ENCODE data around the gene EFNA4.

Gene EFNA4

GRCh38 chr1:155032886-155033285 is 30.7 kb upstream of the EFNA4 start (continued):
- TF ChIP-seq ZIC2 (tag by site-specific recombination; IDR thresholded peaks at IDR 0.05) (no peak), PRDM4 (tag by site-specific recombination; IDR thresholded peaks at IDR 0.05) (no peak), ZNF830 (tag by site-specific recombination; IDR thresholded peaks at IDR 0.05; ENCODE audit: low read depth) (no peak), GLI4 (tag by site-specific recombination; IDR thresholded peaks at IDR 0.05) (no peak)

- H3K27ac ChIP-seq (ENCODE audit: extremely low read depth, low read depth, low read length) = no peak within 1 kb of the TSS
- H3K36me3 ChIP-seq (ENCODE audit: control insufficient read depth in 2 of 2, insufficient read depth in 1 of 2, low read length in 2 of 2) = no peaks in the 10 kb centered on the region
- H3K9me3 ChIP-seq (ENCODE audit: control insufficient read depth, insufficient read depth, low read depth, low read length) = no peaks in the 10 kb centered on the region
- ChIA-PET POLR2A (interaction anchor here (0.8 kb wide), 1 partner anchor 11 kb away, joined by 3 read pairs; no protein-coding TSS in a partner anchor), CTCF (interaction anchor here (1.5 to 3.0 kb wide), 2 partner anchors 11 to 16 kb away, joined by 8 to 19 read pairs; no protein-coding TSS in a partner anchor)
- H3K4me3 ChIP-seq (ENCODE audit: low read depth, low read length) = no peak within 1 kb of the TSS
- H3K4me1 ChIP-seq (ENCODE audit: control insufficient read depth, insufficient read depth, low read length) = no peaks in the 10 kb centered on the region
- TF ChIP-seq ZNF26 (tag by site-specific recombination; IDR thresholded peaks at IDR 0.05) (no peak), ZNF350 (tag by site-specific recombination; IDR thresholded peaks at IDR 0.05) (no peak), ZNF473 (tag by site-specific recombination; IDR thresholded peaks at IDR 0.05) (no peak), ZNF610 (tag by site-specific recombination; IDR thresholded peaks at IDR 0.05; ENCODE audit: borderline replicate concordance) (no peak), YY2 (tag by site-specific recombination; IDR thresholded peaks at IDR 0.05) (no peak), ZNF311 (tag by site-specific recombination; IDR thresholded peaks at IDR 0.05; ENCODE audit: borderline replicate concordance) (no peak), ZSCAN5A (tag by site-specific recombination; IDR thresholded peaks at IDR 0.05) (no peak), HOXD13 (CRISPR knock-in tag; IDR thresholded peaks at IDR 0.05; ENCODE audit: borderline replicate concordance) (no peak), ZNF701 (tag by site-specific recombination; IDR thresholded peaks at IDR 0.05) (no peak), MZF1 (tag by site-specific recombination; IDR thresholded peaks at IDR 0.05; ENCODE audit: borderline replicate concordance) (no peak), ZNF660 (tag by site-specific recombination; IDR thresholded peaks at IDR 0.05) (no peak), ZNF114 (tag by site-specific recombination; IDR thresholded peaks at IDR 0.05) (no peak)
Observed at GRCh38 chr1:155033524-155033923, 30.0 kb upstream of the EFNA4 start, which contains the start of the genes DCST1 and DCST2. Gene DCST1, plus strand, starts transcription at chr1:155033824. Its CDS starts 213 bp downstream, at chr1:155034037. Gene DCST2, minus strand, starts transcription at chr1:155033781. Its CDS starts 80 bp downstream, at chr1:155033701.

- H3K4me3 ChIP-seq (ENCODE audit: low read depth, low read length) = no peak overlapping the region
- H3K27ac ChIP-seq (ENCODE audit: extremely low read depth, low read depth, low read length) = no peak overlapping the region
- CTCF ChIA-PET = interaction anchor here (1.2 to 3.0 kb wide), 3 partner anchors 10 to 57 kb away, joined by 5 to 19 read pairs (median 8); no protein-coding TSS in a partner anchor
- no peaks in the 10 kb centered on the region for H3K36me3 ChIP-seq (ENCODE audit: control insufficient read depth in 2 of 2, insufficient read depth in 1 of 2, low read length in 2 of 2)
- H3K9me3 ChIP-seq (ENCODE audit: control insufficient read depth, insufficient read depth, low read depth, low read length) = no peaks in the 10 kb centered on the region
- H3K4me1 ChIP-seq (ENCODE audit: control insufficient read depth, insufficient read depth, low read length) = no peaks in the 10 kb centered on the region
- POLR2A ChIA-PET = no interaction called here
- TF ChIP-seq ZNF701 (tag by site-specific recombination; IDR thresholded peaks at IDR 0.05) (no peak), ZBTB21 (tag by site-specific recombination; IDR thresholded peaks at IDR 0.05) (no peak), ZNF555 (tag by site-specific recombination; conservative IDR thresholded peaks at IDR 0.05) (no peak), ZNF843 (tag by site-specific recombination; IDR thresholded peaks at IDR 0.05) (no peak), ZNF513 (tag by site-specific recombination; IDR thresholded peaks at IDR 0.05) (no peak), ZBTB20 (tag by site-specific recombination; IDR thresholded peaks at IDR 0.05) (no peak), YY1 (tag by site-specific recombination; IDR thresholded peaks at IDR 0.05) (no peak), ZNF514 (tag by site-specific recombination; IDR thresholded peaks at IDR 0.05) (no peak), ZNF768 (tag by site-specific recombination; IDR thresholded peaks at IDR 0.05) (no peak), ZNF24 (tag by site-specific recombination; IDR thresholded peaks at IDR 0.05) (no peak), ZNF302 (tag by site-specific recombination; IDR thresholded peaks at IDR 0.05; ENCODE audit: low read depth) (no peak), ZNF16 (tag by site-specific recombination; IDR thresholded peaks at IDR 0.05; ENCODE audit: low read depth) (no peak)
Observed at GRCh38 chr1:155034318-155035208, 29.0 kb upstream of the EFNA4 start.
